ENCODE measurements around the gene AXIN1. TPM values are rescaled to one million over a fixed set of nuclear protein-coding genes. Genes with fewer than 3 reads are reported as not detected.
"Not testable (repeated sequence)": the region's sequence is repeated elsewhere in the genome, so short reads cannot be mapped to it uniquely, and the experiment has no call there.

Gene AXIN1
- total RNA-seq, 2 donors from 2014 or later = 31.2 to 35.2 TPM

DNA sequence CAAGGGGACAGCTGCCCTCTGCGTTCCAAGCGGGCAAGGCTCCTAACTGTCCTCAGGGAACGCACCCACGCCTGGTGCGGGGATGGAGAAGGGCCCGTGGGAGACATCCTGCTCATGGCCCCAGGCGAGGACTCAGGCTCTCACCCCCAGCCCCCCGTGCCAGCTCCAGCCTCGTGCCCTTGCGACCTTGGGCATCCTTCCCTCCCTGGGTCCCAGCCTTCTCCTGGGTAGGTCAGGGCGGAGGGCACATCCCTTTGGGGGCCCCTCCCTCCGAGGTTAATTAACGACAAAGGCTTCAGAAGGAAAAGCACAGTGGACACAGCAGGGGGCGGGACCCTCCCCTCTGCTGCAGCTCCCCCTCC, 26.3 kb upstream of the AXIN1 start:
- Histone ChIP-seq H3K27ac (peak overlapping the region; percentile 50 to 59), H3K4me1 (replicated peaks) (peaks cover 14% of the 10 kb centered on the region), H3K27me3 (replicated peaks; ENCODE audit: insufficient read depth) (no peaks in the 10 kb centered on the region), H3K36me3 (peaks cover 6 to 8% of the 10 kb centered on the region in 2 donors), H3K9me3 (no peaks in the 10 kb centered on the region), H3K4me3 (no peak overlapping the region)
- intact Hi-C loops (cut with DNase I) = no loop called here
- no peak for DNase-seq (ENCODE audit: low spot score)
- TF ChIP-seq CTCF (IDR thresholded peaks at IDR 0.05) = no peak
- no peak for TF ChIP-seq POLR2A (IDR thresholded peaks at IDR 0.05)
- TF ChIP-seq POLR2AphosphoS5 (IDR thresholded peaks at IDR 0.05) = no peak
- WGBS = 75% methylated on average over 14 of the region's 14 CpGs

DNA sequence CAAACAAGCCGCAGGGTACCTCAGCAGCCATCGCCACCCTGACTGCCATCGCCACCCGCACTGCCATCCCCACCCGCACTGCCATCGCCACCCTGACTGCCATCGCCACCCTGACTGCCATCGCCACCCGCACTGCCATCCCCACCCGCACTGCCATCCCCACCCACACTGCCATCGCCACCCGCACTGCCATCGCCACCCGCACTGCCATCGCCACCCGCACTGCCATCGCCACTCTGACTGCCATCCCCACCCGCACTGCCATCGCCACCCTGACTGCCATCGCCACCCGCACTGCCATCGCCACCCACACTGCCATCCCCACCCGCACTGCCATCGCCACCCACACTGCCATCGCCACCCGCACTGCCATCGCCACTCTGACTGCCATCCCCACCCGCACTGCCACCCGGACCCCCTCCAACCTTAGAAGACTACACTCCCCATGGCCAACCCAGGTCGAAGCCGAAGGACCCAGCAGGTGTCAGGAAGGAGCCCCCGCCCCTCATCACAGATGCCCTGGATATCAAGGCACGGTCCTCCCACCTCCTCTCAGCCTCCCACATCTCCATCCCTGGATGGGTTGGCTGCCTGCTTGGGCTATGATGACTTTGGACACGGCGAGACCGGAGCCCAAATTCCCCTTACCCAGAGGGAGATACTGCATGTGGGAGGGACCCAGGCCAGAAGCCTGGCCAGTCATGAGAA, 25.7 kb upstream of the AXIN1 start:
- WGBS = 90% methylated on average over 36 of the region's 36 CpGs
- intact Hi-C loops (cut with DNase I); H3K27me3 ChIP-seq (replicated peaks; ENCODE audit: insufficient read depth); H3K4me3 ChIP-seq; H3K9me3 ChIP-seq; H3K36me3 ChIP-seq; DNase-seq (ENCODE audit: low spot score): not testable (repeated sequence)
- peaks cover 14% of the 10 kb centered on the region for H3K4me1 ChIP-seq (replicated peaks)
- peak overlapping the region in 1 of 2 donors; percentile 59 for H3K27ac ChIP-seq

- TF ChIP-seq POLR2A (IDR thresholded peaks at IDR 0.05) = no peak
- TF ChIP-seq POLR2AphosphoS5 (IDR thresholded peaks at IDR 0.05) = no peak
- no peak for TF ChIP-seq CTCF (IDR thresholded peaks at IDR 0.05)
- intact Hi-C loops (cut with DNase I) = no loop called here
- peaks cover 14% of the 10 kb centered on the region for H3K4me1 ChIP-seq (replicated peaks)
- no peaks in the 10 kb centered on the region for H3K27me3 ChIP-seq (replicated peaks; ENCODE audit: insufficient read depth)
- peaks cover 6 to 8% of the 10 kb centered on the region in 2 donors for H3K36me3 ChIP-seq
- no peak overlapping the region for H3K4me3 ChIP-seq
- DNase-seq (ENCODE audit: low spot score) = no peak
- H3K9me3 ChIP-seq = no peaks in the 10 kb centered on the region
- WGBS = 93% methylated on average over 42 of the region's 42 CpGs
- no peak overlapping the region for H3K27ac ChIP-seq
These were observed 25.0 kb upstream of the AXIN1 start for GRCh38 chr16:377419-377951.

DNA sequence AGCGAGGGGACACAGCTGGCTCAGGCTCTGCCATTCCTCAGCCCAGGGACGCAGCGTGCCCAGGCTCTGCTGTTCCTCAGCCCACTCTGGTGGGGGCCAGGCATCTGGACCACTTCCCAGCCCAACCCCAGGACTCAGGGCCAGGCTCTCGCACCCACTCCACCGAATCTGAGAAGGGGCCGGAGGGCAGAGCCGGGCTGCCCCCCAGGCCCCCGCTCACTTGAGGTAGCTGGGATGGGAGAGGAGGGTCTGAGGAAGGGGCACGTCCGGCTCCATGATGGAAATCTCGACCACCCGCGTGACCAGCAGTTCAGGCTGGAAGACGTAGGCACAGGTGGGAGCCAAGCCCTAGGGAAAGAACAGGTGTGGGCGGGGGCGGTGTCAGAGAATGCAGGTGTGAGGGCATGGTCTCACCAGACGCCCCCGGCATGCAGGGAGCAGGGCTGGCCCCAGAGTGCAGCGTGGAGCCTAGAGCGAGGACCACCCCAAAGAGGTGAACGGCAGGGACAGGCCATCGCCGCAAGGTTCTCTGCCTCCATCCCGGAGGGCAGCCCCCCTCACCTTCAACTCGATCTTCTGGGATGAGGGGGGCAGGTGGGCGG, 24.4 kb upstream of the AXIN1 start:
- TF ChIP-seq POLR2A (IDR thresholded peaks at IDR 0.05) = no peak
- no peak for TF ChIP-seq CTCF (IDR thresholded peaks at IDR 0.05)
- no peak for TF ChIP-seq POLR2AphosphoS5 (IDR thresholded peaks at IDR 0.05)
- H3K4me3 ChIP-seq = no peak overlapping the region
- no peaks in the 10 kb centered on the region for H3K27me3 ChIP-seq (replicated peaks; ENCODE audit: insufficient read depth)
- H3K36me3 ChIP-seq = peaks cover 6 to 12% of the 10 kb centered on the region in 2 donors
- WGBS = 92% methylated on average over 24 of the region's 26 CpGs
- intact Hi-C loops (cut with DNase I) = no loop called here
- no peak overlapping the region for H3K27ac ChIP-seq
- no peak for DNase-seq (ENCODE audit: low spot score)
- H3K4me1 ChIP-seq (replicated peaks) = peaks cover 14% of the 10 kb centered on the region
- H3K9me3 ChIP-seq = no peaks in the 10 kb centered on the region

- Histone ChIP-seq H3K36me3 (peaks cover 6 to 16% of the 10 kb centered on the region in 2 donors), H3K4me3 (no peak overlapping the region), H3K4me1 (replicated peaks) (peaks cover 14% of the 10 kb centered on the region), H3K27ac (no peak overlapping the region), H3K9me3 (no peaks in the 10 kb centered on the region), H3K27me3 (replicated peaks; ENCODE audit: insufficient read depth) (no peaks in the 10 kb centered on the region)
- DNase-seq (ENCODE audit: low spot score) = no peak
- intact Hi-C loops (cut with DNase I) = no loop called here
- 93% methylated on average over 37 of the region's 44 CpGs for WGBS
- TF ChIP-seq POLR2A (IDR thresholded peaks at IDR 0.05) = no peak
- no peak for TF ChIP-seq CTCF (IDR thresholded peaks at IDR 0.05)
- TF ChIP-seq POLR2AphosphoS5 (IDR thresholded peaks at IDR 0.05) = no peak
These were observed 23.6 kb upstream of the AXIN1 start for GRCh38 chr16:375927-376816.

Data from prostate gland (tissue), 2 donors.